IMR-90 (cell line): ENCODE results near the gene LINC00237. TPM values are rescaled to one million over a fixed set of nuclear protein-coding genes. Genes with fewer than 3 reads are reported as not detected.

Experiments
- ATAC-seq: fragments of 200-7000 bp; cut with Tn5 transposase; 2 replicates; pipeline ENCODE4 v1.9.1; 2020; ENCODE audit warnings: low read depth, mild to moderate bottlenecking, moderate library complexity
- BruUV-seq: library from RNA; stranded (reverse); fragments of 400-500 nt; replicated peaks from 2 replicates; lab custom pipeline; 2021; lab: Mats Ljungman, UMichigan
- CTCF ChIA-PET: fragments of 300-600 bp; formaldehyde crosslinking; extraction: SDS; loops from one replicate; lab custom pipeline; 2021; ENCODE audit warnings: antibody characterized with exemption; lab: Yijun Ruan, JAX
- POLR2A ChIA-PET: fragments of 300-600 bp; sonication (Branson Sonifier 250); formaldehyde crosslinking; loops from one replicate; lab custom pipeline; 2022; ENCODE audit warnings: antibody characterized with exemption; ENCODE audit not compliant: unreplicated experiment; lab: Charles Lee
- DNase-seq: peaks from one replicate; pipeline ENCODE4 v3.0.0; 2013
- H2AFZ ChIP-seq: replicated peaks from 2 replicates; pipeline ENCODE3; 2013; ENCODE audit warnings: low read length, mild to moderate bottlenecking; ENCODE audit not compliant: poor library complexity
- H2AK5ac ChIP-seq: 2 replicates; pipeline ENCODE4 v1.6.1; 2013; ENCODE audit warnings: low read depth, low read length, inconsistent platforms
- H2AK9ac ChIP-seq: replicated peaks from 2 replicates; pipeline ENCODE3; 2013; ENCODE audit warnings: mild to moderate bottlenecking, low read depth, low read length, moderate library complexity; ENCODE audit not compliant: poor library complexity
- H2BK120ac ChIP-seq: 2 replicates; pipeline ENCODE4 v1.6.1; 2013; ENCODE audit warnings: low read depth, low read length, inconsistent platforms
- H2BK15ac ChIP-seq: 3 replicates; pipeline ENCODE4 v1.6.1; 2013; ENCODE audit warnings: low read depth, low read length, inconsistent platforms
- H2BK20ac ChIP-seq: 2 replicates; pipeline ENCODE4 v1.6.1; 2013; ENCODE audit warnings: low read depth, mild to moderate bottlenecking, inconsistent platforms, low read length, moderate library complexity
- H2BK5ac ChIP-seq: 2 replicates; pipeline ENCODE4 v1.6.1; 2013; ENCODE audit warnings: mild to moderate bottlenecking, low read depth, low read length, inconsistent platforms; ENCODE audit not compliant: poor library complexity, severe bottlenecking
- H3K14ac ChIP-seq: replicated peaks from 2 replicates; pipeline ENCODE4 v1.6.1; 2013; ENCODE audit warnings: low read depth, low read length, inconsistent platforms
- H3K18ac ChIP-seq: 2 replicates; pipeline ENCODE4 v1.6.1; 2013; ENCODE audit warnings: low read depth, low read length, control low read depth
- H3K23ac ChIP-seq: 2 replicates; pipeline ENCODE4 v1.6.1; 2013; ENCODE audit warnings: low read depth, low read length, inconsistent platforms
- H3K27ac ChIP-seq: 2 replicates; pipeline ENCODE4 v1.5.1; 2013; ENCODE audit warnings: mild to moderate bottlenecking, control low read depth, low read length; ENCODE audit not compliant: insufficient read depth
- H3K27me3 ChIP-seq: 2 replicates; pipeline ENCODE4 v1.6.1; 2013; ENCODE audit warnings: low read length; ENCODE audit not compliant: control insufficient read depth, insufficient read depth
- H3K36me3 ChIP-seq: 2 replicates; pipeline ENCODE4 v1.6.1; 2013; ENCODE audit warnings: low read length, mixed read lengths; ENCODE audit not compliant: control insufficient read depth, insufficient read depth
- H3K4ac ChIP-seq: 2 replicates; pipeline ENCODE4 v1.6.1; 2013; ENCODE audit warnings: low read depth, low read length, inconsistent platforms
- H3K4me1 ChIP-seq: 2 replicates; pipeline ENCODE4 v1.6.1; 2013; ENCODE audit warnings: low read length, mixed read lengths; ENCODE audit not compliant: control insufficient read depth, insufficient read depth
- H3K4me2 ChIP-seq: 2 replicates; pipeline ENCODE4 v1.6.1; 2013; ENCODE audit warnings: low read depth, mild to moderate bottlenecking, control low read depth, low read length, moderate library complexity
- H3K4me3 ChIP-seq: 2 replicates; pipeline ENCODE4 v1.5.1; 2013; ENCODE audit warnings: low read depth, mild to moderate bottlenecking, control low read depth, low read length, moderate library complexity; ENCODE audit not compliant: insufficient read depth
- H3K56ac ChIP-seq: 2 replicates; pipeline ENCODE4 v1.6.1; 2013; ENCODE audit warnings: low read length, inconsistent platforms; ENCODE audit not compliant: insufficient read depth; ENCODE audit errors: extremely low read depth
- H3K79me1 ChIP-seq, 2 experiments: 2 replicates each; pipeline ENCODE4 v1.6.1; 2013; ENCODE audit warnings: low read length in 2 of 2, inconsistent platforms in 1 of 2, low read depth in 1 of 2
- H3K9ac ChIP-seq: 2 replicates; pipeline ENCODE4 v1.6.1; 2013; ENCODE audit warnings: low read depth, low read length, control low read depth
- H3K9me1 ChIP-seq: 2 replicates; pipeline ENCODE4 v1.6.1; 2013; ENCODE audit warnings: low read length, inconsistent platforms; ENCODE audit not compliant: insufficient read depth
- H3K9me3 ChIP-seq: 2 replicates; pipeline ENCODE4 v1.6.1; 2013; ENCODE audit warnings: low read length; ENCODE audit not compliant: control insufficient read depth, insufficient read depth
- H4K20me1 ChIP-seq: 2 replicates; pipeline ENCODE4 v1.6.1; 2013; ENCODE audit warnings: low read length, inconsistent platforms; ENCODE audit not compliant: insufficient read depth
- H4K5ac ChIP-seq: 2 replicates; pipeline ENCODE4 v1.6.1; 2013; ENCODE audit warnings: mild to moderate bottlenecking, low read depth, low read length, control low read depth
- H4K8ac ChIP-seq, 2 experiments: 2 replicates each; pipeline ENCODE4 v1.6.1; 2013; ENCODE audit warnings: low read depth in 2 of 2, low read length in 2 of 2, control low read depth in 1 of 2, inconsistent platforms in 1 of 2
- H4K91ac ChIP-seq: 2 replicates; pipeline ENCODE4 v1.6.1; 2013; ENCODE audit warnings: low read depth, low read length, inconsistent platforms; ENCODE audit not compliant: insufficient read depth
- BHLHE40 ChIP-seq: fragments of 150-350 bp; IDR thresholded peaks from 2 replicates; pipeline ENCODE4 v1.6.1; 2016; ENCODE audit warnings: mild to moderate bottlenecking, low read depth, low read length
- CEBPB ChIP-seq: IDR thresholded peaks from 2 replicates; pipeline ENCODE4 v1.6.1; 2012; ENCODE audit warnings: low read depth, low read length, improper control_type of control experiment
- CHD1 ChIP-seq: IDR thresholded peaks from 2 replicates; pipeline ENCODE4 v1.6.1; 2012; ENCODE audit warnings: low read depth, low read length, improper control_type of control experiment
- CTCF ChIP-seq: conservative IDR thresholded peaks from 2 replicates; pipeline ENCODE4 v1.5.1; 2012; ENCODE audit warnings: mild to moderate bottlenecking, low read depth, low read length, improper control_type of control experiment
- FOS ChIP-seq: fragments of 150-350 bp; IDR thresholded peaks from 2 replicates; pipeline ENCODE4 v1.6.1; 2016; ENCODE audit warnings: low read depth, low read length
- NFE2L2 ChIP-seq: fragments of 150-350 bp; IDR thresholded peaks from 2 replicates; pipeline ENCODE4 v1.6.1; 2016; ENCODE audit warnings: low read depth, mild to moderate bottlenecking, low read length
- POLR2A ChIP-seq: IDR thresholded peaks from 2 replicates; pipeline ENCODE4 v1.6.1; 2012; ENCODE audit warnings: mild to moderate bottlenecking, low read depth, low read length
- SMC3 ChIP-seq: fragments of 150-350 bp; IDR thresholded peaks from 2 replicates; pipeline ENCODE4 v1.6.1; 2016; ENCODE audit warnings: low read depth, mild to moderate bottlenecking, antibody characterized with exemption, low read length, moderate library complexity
- USF2 ChIP-seq: fragments of 150-350 bp; IDR thresholded peaks from 2 replicates; pipeline ENCODE4 v1.6.1; 2017; ENCODE audit warnings: mild to moderate bottlenecking, antibody characterized with exemption, low read length, low read depth
- WGBS, 2 experiments: methylation state at CpG; one replicate each; pipeline versions ENCODE4 v1.1.5 to v1.1.7; 2013; ENCODE audit warnings: missing lambda C conversion rate in 2 of 2; ENCODE audit not compliant: insufficient read length in 1 of 2; ENCODE audit errors: extremely low coverage in 2 of 2; 5-methylcytosine and 5-hydroxymethylcytosine counted together
- dilution Hi-C: fragments of 300-500 bp; cut with HindIII; formaldehyde crosslinking; loops from one replicate; pipeline ENCODE4 v1.14.3; 2018; ENCODE audit warnings: low sequenced_read_pairs; ENCODE audit not compliant: unreplicated experiment
- in situ Hi-C: fragments of 300-500 bp; cut with MboI; formaldehyde crosslinking; loops from 3 replicates; pipeline ENCODE4 v1.14.3; 2019; ENCODE audit warnings: low sequenced_read_pairs, inconsistent platforms, mixed read lengths
- intact Hi-C: fragments of 100-400 bp; cut with micrococcal nuclease; formaldehyde crosslinking; loops from 2 replicates; pipeline ENCODE4 v1.10.0; 2022
- polyA plus RNA-seq, 3 experiments: library from polyadenylated mRNA; depleted of rRNA; stranded (reverse); fragments of >200 nt; gene quantifications; 2 replicates each; pipeline ENCODE4 v1.2.3, GENCODE V29; 2012; ENCODE audit warnings: low replicate concordance in 1 of 3
- total RNA-seq: library from RNA; depleted of rRNA; stranded (reverse); fragments of >200 nt; gene quantifications from 2 replicates; pipeline ENCODE4 v1.2.3, GENCODE V29; 2012

LINC00237 gene
- total and polyA plus RNA-seq, 2 of the 4 experiments (the other 2 are of a cell fraction), result not detected

GRCh38 chr20:21134883-21135493 lies 28.8 kb upstream of the LINC00237 start:
- H4K8ac ChIP-seq, result no peak overlapping the region
- no peaks in the 10 kb centered on the region for H3K9me3 ChIP-seq
- peaks cover 3% of the 10 kb centered on the region; the same call in 1 of the 2 replicates for H3K9me1 ChIP-seq
- no peak overlapping the region for H2AK5ac ChIP-seq
- H3K79me1 ChIP-seq, result peaks cover 0 to 2% of the 10 kb centered on the region in 2 experiments; a peak in 1 of 4 replicates
- dilution Hi-C loops (no loop called here), in situ Hi-C loops (no loop called here), intact Hi-C loops (no loop called here)
- H2BK5ac ChIP-seq, result no peak overlapping the region
- H3K4me1 ChIP-seq, result no peaks in the 10 kb centered on the region
- CTCF ChIA-PET, result interaction anchor here (0.6 kb wide), 1 partner anchor 48 kb away, joined by 5 read pairs; no protein-coding TSS in a partner anchor
- no peak for ATAC-seq
- no peak overlapping the region for H2BK120ac ChIP-seq
- H4K20me1 ChIP-seq, result no peaks in the 10 kb centered on the region
- no peak overlapping the region for H3K27ac ChIP-seq
- H2BK20ac ChIP-seq, result no peak overlapping the region
- no peak overlapping the region for H3K4me2 ChIP-seq
- no peak overlapping the region for H3K9ac ChIP-seq
- H3K18ac ChIP-seq, result no peak overlapping the region
- POLR2A ChIA-PET, result no interaction called here
- H3K36me3 ChIP-seq, result peaks cover 12% of the 10 kb centered on the region
- 100% methylated on average over 3 of the region's 10 CpGs; no CpG with 5 or more reads in 1 of the 2 experiments for WGBS, 2 experiments
- H3K27me3 ChIP-seq, result no peaks in the 10 kb centered on the region
- no peak overlapping the region for H3K14ac ChIP-seq
- H3K4ac ChIP-seq, result no peak overlapping the region
- H3K4me3 ChIP-seq, result no peak overlapping the region
- no TSS peak for BruUV-seq
- no peak overlapping the region for H2BK15ac ChIP-seq
- H4K91ac ChIP-seq, result no peak overlapping the region
- no peak overlapping the region for H2AK9ac ChIP-seq
- TF ChIP-seq FOS (no peak), CTCF (no peak), CEBPB (no peak), NFE2L2 (no peak), POLR2A (no peak), CHD1 (no peak), USF2 (no peak), BHLHE40 (no peak), SMC3 (no peak)
- no peak overlapping the region for H3K23ac ChIP-seq
- H4K5ac ChIP-seq, result no peak overlapping the region
- H3K56ac ChIP-seq, result no peak overlapping the region
- no peak for DNase-seq
- no peak overlapping the region for H2AFZ ChIP-seq
